DLD1 (cell line): ENCODE results near the gene LINC00237.

Source experiments
- in situ Hi-C: cut with HindIII; loops from 2 replicates; pipeline ENCODE4 v1.10.0; 2017; ENCODE audit warnings: low sequenced_read_pairs

The LINC00237 gene

DNA sequence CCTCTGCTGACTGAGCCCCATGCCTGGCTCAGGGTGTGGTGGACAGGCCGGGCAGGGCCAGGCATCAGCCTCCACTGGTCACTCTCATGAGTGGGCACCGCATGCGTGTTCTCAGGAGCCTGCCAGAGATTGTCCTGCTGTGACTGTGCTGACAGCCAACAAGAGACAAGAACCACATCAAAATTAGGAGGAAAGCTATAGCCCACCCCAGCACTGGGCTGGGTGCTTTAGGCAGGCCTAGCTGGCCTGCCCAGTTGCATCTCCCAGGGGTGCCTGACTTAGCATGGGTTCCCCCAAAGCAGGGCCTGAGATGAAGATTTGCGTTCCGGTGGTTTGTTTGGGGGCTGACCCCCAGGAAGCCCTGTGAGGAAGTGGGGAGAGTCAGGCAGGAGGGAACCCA lies 53.9 kb downstream of the LINC00237 start:
- in situ Hi-C loops, result no loop called here

DNA sequence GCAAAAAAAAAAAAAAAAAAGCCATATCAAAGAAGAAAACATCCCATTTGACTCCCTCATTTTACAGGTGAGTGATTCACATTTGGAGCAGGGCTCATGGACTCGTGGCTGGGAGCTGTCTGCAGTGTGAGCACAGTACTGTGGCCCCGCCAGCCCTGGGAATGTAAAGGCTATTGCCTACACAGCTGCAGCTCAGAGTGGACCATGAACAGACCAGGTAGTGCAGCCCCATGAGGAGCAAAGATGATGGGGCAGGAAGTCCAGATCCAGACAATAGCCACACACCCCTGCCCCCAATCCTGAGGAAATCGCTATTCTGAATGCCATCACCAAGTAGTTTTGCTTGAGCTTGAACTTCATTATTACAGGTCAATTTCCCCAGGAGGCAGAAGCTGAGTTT lies 55.4 kb downstream of the LINC00237 start:
- in situ Hi-C loops, result no loop called here

DNA sequence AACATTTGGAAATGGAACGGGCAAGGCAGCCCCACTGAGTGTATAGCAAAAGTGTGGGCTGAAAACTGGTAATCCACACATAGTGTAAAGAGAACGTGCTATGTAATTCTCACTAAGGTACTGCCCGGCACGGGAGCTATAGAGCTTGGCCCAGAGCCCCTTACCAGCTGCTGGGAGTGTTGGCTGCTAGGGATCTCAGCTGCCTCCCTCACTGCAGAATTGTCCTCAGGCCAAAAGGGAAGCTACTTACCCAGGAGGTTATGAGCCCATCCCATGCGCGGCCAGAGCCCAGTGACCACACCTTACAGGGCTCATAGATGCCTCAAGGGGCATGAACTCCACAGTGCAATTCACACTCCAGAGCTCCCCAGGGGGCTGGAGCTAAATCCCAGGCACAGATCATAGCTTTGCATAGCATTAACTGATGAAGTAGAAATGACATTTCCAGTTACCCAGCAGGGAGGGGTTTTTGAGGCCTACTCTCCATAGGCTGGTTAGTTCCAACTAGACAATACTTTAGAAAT lies 56.8 kb downstream of the LINC00237 start:
- in situ Hi-C loops, result no loop called here

DNA sequence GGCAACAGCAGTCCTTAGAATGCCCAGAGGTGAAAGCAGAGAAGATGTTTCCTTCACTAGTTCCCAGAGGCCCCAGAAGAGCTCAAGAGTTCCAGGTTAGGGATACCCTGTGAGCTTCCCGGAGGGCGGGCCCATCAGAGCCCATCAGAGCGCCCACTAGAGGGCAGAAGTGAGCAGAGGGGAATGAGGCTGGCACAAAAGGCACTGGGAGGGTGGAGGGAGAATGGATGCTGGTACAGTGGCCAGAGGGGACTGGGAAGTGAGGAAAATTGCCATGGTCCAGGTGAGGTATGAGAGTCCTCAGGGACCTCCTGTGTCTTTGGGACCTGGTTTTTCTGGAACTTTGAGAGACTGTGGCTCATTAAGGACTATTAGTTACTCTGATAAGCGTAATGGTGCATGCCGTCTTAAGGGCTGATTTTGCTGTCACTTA lies 57.3 kb downstream of the LINC00237 start:
- in situ Hi-C loops, result no loop called here

DNA sequence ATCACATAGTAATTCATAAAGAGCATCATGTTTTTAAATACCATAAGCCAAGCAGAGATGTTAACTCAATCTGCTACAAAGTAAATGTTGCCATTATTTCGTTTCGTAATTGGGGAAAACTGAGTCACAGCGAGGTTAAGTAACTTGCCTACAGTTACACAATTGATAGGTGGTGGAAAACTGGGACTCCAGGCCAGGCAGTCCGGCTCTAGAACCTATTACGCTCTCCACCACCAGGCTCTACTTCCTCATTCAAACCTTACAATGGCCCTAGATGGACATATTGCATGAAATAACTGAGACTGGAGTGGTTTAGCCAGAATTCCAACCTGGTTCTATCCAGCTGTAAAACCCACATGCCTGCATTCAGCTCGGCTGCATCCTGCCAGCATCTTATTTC lies 58.2 kb downstream of the LINC00237 start:
- in situ Hi-C loops, result no loop called here

DNA sequence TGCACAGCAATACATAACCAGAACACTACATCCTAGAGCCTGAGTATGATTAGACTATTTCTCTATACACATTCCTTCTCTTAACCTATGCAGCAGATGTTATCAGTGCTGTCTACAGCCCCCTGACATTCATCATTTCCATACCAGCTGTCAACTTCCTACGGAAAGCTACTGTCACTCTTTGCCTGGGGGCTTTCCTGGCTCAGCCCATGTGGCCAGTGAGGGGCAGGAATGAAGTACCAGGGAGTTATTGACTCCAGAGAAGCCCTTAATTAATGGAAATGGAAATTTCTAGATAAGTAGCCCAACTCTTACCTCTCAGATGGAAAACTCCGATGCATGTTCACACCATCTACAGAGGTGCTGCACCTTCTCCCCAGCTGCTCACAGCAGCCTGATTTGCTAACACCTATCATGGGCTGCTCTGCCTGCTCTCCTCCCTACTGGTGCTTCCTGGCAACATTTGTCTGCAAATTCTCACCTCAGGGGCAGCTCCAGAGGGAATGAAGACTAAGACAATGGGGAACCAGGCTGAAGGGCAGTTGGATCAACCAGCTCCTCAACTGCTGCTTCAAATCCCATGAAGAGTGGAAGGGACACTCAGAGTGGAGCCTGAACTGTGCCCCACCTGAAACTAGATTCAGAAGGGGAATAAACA lies 59.6 kb downstream of the LINC00237 start:
- in situ Hi-C loops, result no loop called here
